AG09309 (cell line): Measurements from ENCODE around the gene TMEM183A.
"Not testable (repeated sequence)": the region's sequence is repeated elsewhere in the genome, so short reads cannot be mapped to it uniquely, and the experiment has no call there.

Experiments
- DNase-seq: peaks from one replicate; pipeline ENCODE4 v3.0.0-alpha.2; 2010; ENCODE audit warnings: low read depth
- H3K4me3 ChIP-seq: 2 replicates; pipeline ENCODE4 v1.5.1; 2011; ENCODE audit warnings: mild to moderate bottlenecking, low read depth, low read length, moderate library complexity; ENCODE audit not compliant: control insufficient read depth
- TF ChIP-seq, protein P1 (sequence below): IDR thresholded peaks from 2 replicates; pipeline ENCODE4 v1.5.1; 2011; ENCODE audit warnings: mild to moderate bottlenecking, low read depth, low read length, inconsistent platforms; ENCODE audit not compliant: insufficient read depth, control insufficient read depth; ENCODE audit errors: missing control alignments

The TMEM183A gene

GRCh38 chr1:203000217-203000944 is 6.8 kb upstream of the TMEM183A start:
- TF ChIP-seq, protein P1, sequence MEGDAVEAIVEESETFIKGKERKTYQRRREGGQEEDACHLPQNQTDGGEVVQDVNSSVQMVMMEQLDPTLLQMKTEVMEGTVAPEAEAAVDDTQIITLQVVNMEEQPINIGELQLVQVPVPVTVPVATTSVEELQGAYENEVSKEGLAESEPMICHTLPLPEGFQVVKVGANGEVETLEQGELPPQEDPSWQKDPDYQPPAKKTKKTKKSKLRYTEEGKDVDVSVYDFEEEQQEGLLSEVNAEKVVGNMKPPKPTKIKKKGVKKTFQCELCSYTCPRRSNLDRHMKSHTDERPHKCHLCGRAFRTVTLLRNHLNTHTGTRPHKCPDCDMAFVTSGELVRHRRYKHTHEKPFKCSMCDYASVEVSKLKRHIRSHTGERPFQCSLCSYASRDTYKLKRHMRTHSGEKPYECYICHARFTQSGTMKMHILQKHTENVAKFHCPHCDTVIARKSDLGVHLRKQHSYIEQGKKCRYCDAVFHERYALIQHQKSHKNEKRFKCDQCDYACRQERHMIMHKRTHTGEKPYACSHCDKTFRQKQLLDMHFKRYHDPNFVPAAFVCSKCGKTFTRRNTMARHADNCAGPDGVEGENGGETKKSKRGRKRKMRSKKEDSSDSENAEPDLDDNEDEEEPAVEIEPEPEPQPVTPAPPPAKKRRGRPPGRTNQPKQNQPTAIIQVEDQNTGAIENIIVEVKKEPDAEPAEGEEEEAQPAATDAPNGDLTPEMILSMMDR: no peak
- H3K4me3 ChIP-seq: no peak overlapping the region
- DNase-seq: no peak

GRCh38 chr1:203001986-203002385 is 5.2 kb upstream of the TMEM183A start:
- no peak overlapping the region for H3K4me3 ChIP-seq
- TF ChIP-seq, protein P1: no peak
- no peak for DNase-seq

DNA sequence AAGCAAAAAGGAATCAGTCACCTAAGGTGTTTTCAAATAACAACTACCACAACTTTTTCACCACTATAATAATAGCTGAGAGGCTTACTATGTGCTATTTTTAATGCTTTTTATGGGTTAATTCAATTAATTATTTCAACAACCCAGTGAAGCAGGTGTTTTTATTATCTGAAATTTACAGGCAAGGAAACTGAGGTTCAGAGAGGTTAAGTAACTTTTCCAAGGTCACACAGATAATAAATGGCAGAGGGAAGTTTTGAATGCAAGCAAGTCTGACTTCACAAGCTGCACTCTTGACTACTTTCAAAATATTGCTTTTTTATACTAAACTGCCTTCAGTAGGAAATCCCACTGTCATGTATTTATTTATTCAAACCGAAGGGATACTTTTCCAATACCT is 4.2 kb upstream of the TMEM183A start:
- H3K4me3 ChIP-seq: no peak overlapping the region
- no peak for DNase-seq
- TF ChIP-seq, protein P1: no peak

- not testable (repeated sequence) for DNase-seq, H3K4me3 ChIP-seq
These were observed 1.6 kb upstream of the TMEM183A start for GRCh38 chr1:203005395-203006142.

DNA sequence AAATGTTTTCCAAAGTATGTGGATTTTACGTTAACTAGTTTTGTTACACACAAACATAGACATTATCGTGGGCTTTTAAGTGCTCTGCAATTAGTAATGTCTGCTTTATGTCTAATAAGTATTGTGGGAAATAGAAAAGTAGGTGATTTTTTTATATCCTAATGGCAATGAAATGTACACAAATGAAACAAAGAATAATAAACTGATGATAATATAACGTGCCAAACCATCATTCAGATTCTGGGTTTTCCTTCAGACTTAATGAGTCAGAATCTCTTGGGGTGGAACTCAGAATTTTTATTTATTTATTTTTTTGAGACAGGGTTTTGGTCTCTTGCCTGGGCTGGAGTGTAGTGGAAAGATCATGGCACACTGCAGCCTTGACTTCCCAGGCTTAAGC is 2.0 kb downstream of the TMEM183A start:
- no peak overlapping the region for H3K4me3 ChIP-seq
- no peak for DNase-seq

GRCh38 chr1:203011582-203011981 is 4.4 kb downstream of the TMEM183A start:
- DNase-seq: no peak
- TF ChIP-seq, protein P1: no peak
- no peak overlapping the region for H3K4me3 ChIP-seq

More for the DNA sequence above, 2.0 kb downstream of the TMEM183A start:
- TF ChIP-seq, protein P1: no peak

DNA sequence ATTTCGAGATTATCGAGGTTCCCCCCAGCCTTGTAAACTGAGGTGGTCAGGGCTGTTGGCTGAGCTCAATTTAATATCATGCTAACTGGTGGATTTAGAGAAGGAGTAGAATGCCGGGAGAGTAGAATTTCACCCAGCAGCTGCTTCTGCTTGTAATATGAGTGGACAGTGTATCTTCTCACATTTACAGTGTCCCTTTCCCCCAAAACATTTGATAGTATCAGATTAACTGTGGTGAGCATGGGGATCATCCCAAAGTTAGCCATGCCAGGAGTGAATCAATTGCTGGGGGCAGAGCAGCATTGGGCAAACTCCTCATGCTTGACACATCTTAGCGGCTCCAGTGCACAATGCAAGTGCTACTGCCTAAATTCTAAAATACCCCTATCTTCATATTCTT is 9.9 kb downstream of the TMEM183A start:
- DNase-seq: no peak
- TF ChIP-seq, protein P1: no peak

More for the DNA sequence above, 9.9 kb downstream of the TMEM183A start:
- no peak overlapping the region for H3K4me3 ChIP-seq
